Measurements from ENCODE around the gene FOSL1. TPM values are rescaled to one million over a fixed set of nuclear protein-coding genes. Genes with fewer than 3 reads are reported as not detected.

FOSL1 gene
- total RNA-seq: 42.3 and 103 TPM in 2 replicates

GRCh38 chr11:65900125-65900898 is at the start of gene FOSL1:
FOSL1 (minus strand) TSS chr11:65900388; CDS start chr11:65900339, 49 bp downstream.

GRCh38 chr11:65945430-65945911 is 45.3 kb upstream of the FOSL1 start, which contains the start of gene TSGA10IP:
TSGA10IP (plus strand) TSS chr11:65945480; CDS start chr11:65945676, 196 bp downstream.

GRCh38 chr11:65919141-65919572 is 19.0 kb upstream of the FOSL1 start, which contains the start of gene DRAP1:
DRAP1 (plus strand) TSS chr11:65919426; CDS start chr11:65919502, 76 bp downstream.

GRCh38 chr11:65918211-65919140 is 18.3 kb upstream of the FOSL1 start, which contains the start of gene C11orf68:
C11orf68 (minus strand) TSS chr11:65919062; CDS start chr11:65919031, 31 bp downstream.

DNA sequence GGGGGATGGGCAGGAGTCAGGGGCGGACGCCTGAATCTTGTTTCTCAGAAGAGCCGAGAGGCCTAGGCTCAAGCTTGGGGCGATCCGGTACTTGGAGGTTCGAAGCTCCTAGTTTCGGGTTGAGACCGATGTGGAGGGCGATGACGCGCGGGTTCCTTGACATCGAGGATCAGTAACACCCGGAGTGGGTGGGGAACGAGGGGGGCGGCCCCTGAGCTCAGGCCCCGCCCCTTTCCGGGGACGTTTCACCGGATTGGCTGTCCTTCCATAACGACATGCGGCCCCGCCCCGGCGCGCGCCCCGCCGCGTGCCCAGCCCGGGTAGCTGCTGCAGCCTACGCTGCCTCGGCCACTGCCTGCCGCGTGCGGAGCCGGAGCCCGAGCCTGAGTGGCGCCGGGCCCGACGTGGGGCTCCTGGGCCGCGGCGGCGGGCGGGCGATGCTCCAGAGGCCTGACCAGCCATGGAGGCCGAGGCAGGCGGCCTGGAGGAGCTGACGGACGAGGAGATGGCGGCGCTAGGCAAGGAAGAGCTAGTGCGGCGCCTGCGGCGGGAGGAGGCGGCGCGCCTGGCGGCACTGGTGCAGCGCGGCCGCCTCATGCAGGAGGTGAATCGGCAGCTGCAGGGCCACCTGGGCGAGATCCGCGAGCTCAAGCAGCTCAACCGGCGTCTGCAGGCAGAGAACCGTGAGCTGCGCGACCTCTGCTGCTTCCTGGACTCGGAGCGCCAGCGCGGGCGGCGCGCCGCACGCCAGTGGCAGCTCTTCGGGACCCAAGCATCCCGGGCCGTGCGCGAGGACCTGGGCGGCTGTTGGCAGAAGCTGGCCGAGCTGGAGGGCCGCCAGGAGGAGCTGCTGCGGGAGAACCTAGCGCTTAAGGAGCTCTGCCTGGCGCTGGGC is 9.6 kb downstream of the FOSL1 start, which contains the start of gene CCDC85B:
TSS of gene CCDC85B (plus strand) at position 350 of the 895 bp plus-strand sequence. CDS start at position 461, 111 bp downstream.

GRCh38 chr11:65888163-65888814 is 11.9 kb downstream of the FOSL1 start, which contains the start of gene FIBP:
FIBP (minus strand) TSS chr11:65888471; CDS start chr11:65888418, 53 bp downstream.

GRCh38 chr11:65879617-65880016 is 20.6 kb downstream of the FOSL1 start, which contains the start of gene CTSW:
CTSW (plus strand) TSS chr11:65879837; CDS start chr11:65879855, 18 bp downstream.

DNA sequence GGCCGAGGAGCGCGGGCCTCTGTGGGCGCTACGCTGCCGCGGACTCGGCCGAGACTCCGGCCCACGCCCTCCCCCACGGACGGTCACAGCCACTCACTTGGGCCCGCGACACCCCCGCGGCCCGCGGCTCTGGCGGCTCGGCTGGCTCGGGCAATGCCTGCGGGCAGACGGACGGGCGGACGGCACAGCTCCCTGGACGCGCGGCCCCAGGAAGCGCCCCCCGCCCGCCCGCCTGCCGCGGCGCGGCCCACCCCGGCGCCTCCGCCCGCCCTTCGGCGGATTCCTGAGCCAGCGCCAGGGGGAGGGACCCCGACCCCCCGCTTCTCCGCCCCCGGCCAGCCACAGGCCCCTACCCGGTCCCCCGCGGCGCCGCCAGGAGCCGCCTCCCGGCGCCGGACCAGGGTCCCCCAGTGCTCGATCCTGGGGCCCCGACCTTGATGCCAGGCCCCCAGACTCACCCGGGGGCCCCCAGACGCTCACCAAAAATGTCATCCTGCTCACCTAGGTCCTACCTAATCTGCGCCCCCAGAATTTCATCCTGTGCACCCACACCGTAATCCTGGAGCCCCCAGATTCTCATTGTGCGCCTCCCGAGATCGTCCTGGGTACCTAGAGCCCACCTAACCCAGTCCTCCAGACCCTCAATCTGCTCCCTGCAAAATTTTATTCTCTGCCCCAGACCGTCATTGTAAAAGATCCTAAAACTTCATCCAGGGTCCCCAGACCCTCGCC is 27.4 kb downstream of the FOSL1 start, which contains the start of gene EFEMP2:
TSS of gene EFEMP2 (minus strand) at position 215 of the 732 bp plus-strand sequence. CDS start 446 bp downstream, outside the sequence.

GRCh38 chr11:65860278-65861164 is 39.7 kb downstream of the FOSL1 start, which contains the start of gene MUS81:
MUS81 (plus strand) TSS chr11:65860433; CDS start chr11:65860754, 321 bp downstream.

GRCh38 chr11:65857853-65858680 is 42.1 kb downstream of the FOSL1 start, which contains the start of gene CFL1:
CFL1 (minus strand) TSS chr11:65858180; CDS start chr11:65858099, 81 bp downstream.

Other genes with a start within 250 kb of the FOSL1 start
- 22.8 and 31.9 TPM in 2 replicates for gene RELA, start 237.5 kb downstream of the FOSL1 start, total RNA-seq
- 42.6 and 44.5 TPM in 2 replicates for gene KAT5, start 188.1 kb downstream of the FOSL1 start, total RNA-seq
- gene RNASEH2C, start 179.6 kb downstream of the FOSL1 start, total RNA-seq: 33.0 and 38.6 TPM in 2 replicates
- gene AP5B1, start 119.4 kb downstream of the FOSL1 start, total RNA-seq: 12.9 and 14.3 TPM in 2 replicates
- gene OVOL1, start 113.3 kb downstream of the FOSL1 start, total RNA-seq: not detected in 2 replicates
- gene SNX32, start 66.4 kb downstream of the FOSL1 start, total RNA-seq: 1.2 and 2.9 TPM in 2 replicates
- 768 and 957 TPM in 2 replicates for gene CFL1, start 42.2 kb downstream of the FOSL1 start, total RNA-seq
- 38.2 and 65.9 TPM in 2 replicates for gene MUS81, start 40.0 kb downstream of the FOSL1 start, total RNA-seq
- 38.3 and 39.7 TPM in 2 replicates for gene EFEMP2, start 27.6 kb downstream of the FOSL1 start, total RNA-seq
- gene CTSW, start 20.6 kb downstream of the FOSL1 start, total RNA-seq: under 0.01 TPM in 1 of 2 replicates, not detected in the other
- 241 and 303 TPM in 2 replicates for gene FIBP, start 11.9 kb downstream of the FOSL1 start, total RNA-seq
- gene CCDC85B, start 9.7 kb downstream of the FOSL1 start, total RNA-seq: 53.4 and 63.9 TPM in 2 replicates
- gene C11orf68, start 18.7 kb upstream of the FOSL1 start, total RNA-seq: 35.6 and 38.1 TPM in 2 replicates
- 370 and 389 TPM in 2 replicates for gene DRAP1, start 19.0 kb upstream of the FOSL1 start, total RNA-seq
- not detected in 2 replicates for gene TSGA10IP, start 45.1 kb upstream of the FOSL1 start, total RNA-seq
- 34.2 and 34.8 TPM in 2 replicates for gene SART1, start 61.3 kb upstream of the FOSL1 start, total RNA-seq
- gene EIF1AD, start 101.8 kb upstream of the FOSL1 start, total RNA-seq: 28.7 and 37.3 TPM in 2 replicates
- gene BANF1, start 102.1 kb upstream of the FOSL1 start, total RNA-seq: 22.9 and 27.9 TPM in 2 replicates
- gene CST6, start 111.6 kb upstream of the FOSL1 start, total RNA-seq: 0.20 TPM in 1 of 2 replicates, not detected in the other
- gene CATSPER1, start 126.1 kb upstream of the FOSL1 start, total RNA-seq: 0.78 TPM in 1 of 2 replicates, not detected in the other
- not detected in 2 replicates for gene GAL3ST3, start 148.8 kb upstream of the FOSL1 start, total RNA-seq
- 154 and 157 TPM in 2 replicates for gene SF3B2, start 152.0 kb upstream of the FOSL1 start, total RNA-seq
- 15.8 and 21.3 TPM in 2 replicates for gene PACS1, start 169.9 kb upstream of the FOSL1 start, total RNA-seq

All from subcutaneous preadipocyte (primary cell).